ENCODE measurements around the gene DCDC2C.

GRCh38 chr2:3754795-3755194 lies 51.4 kb downstream of the DCDC2C start:
- TF ChIP-seq GATA2 (IDR thresholded peaks at IDR 0.05; ENCODE audit: low read depth, low read length) = no peak
- TF ChIP-seq GATA3 (IDR thresholded peaks at IDR 0.05; ENCODE audit: low read depth, low read length) = no peak

All from SH-SY5Y (cell line).